ENCODE data around the gene C11orf68. TPM values are rescaled to one million over a fixed set of nuclear protein-coding genes. Genes with fewer than 3 reads are reported as not detected.

The C11orf68 gene
- total RNA-seq, 3 donors from 2014 or later (not counting 1 experiment from before 2014, with no cell fraction given): 19.9 to 28.3 (median 20.7) TPM

GRCh38 chr11:65887723-65888162, 31.1 kb downstream of the C11orf68 start:
- peak overlapping the region; percentile 97 for H3K27ac ChIP-seq (ENCODE audit: low read length)
- peak overlapping the region; percentile 88 to 96 for H3K27ac Mint-ChIP-seq
- H3K9me3 Mint-ChIP-seq: no peaks in the 10 kb centered on the region
- intact Hi-C loops (cut with micrococcal nuclease): no loop called here
- ATAC-seq (no peak), DNase-seq (no peak)
- no peaks in the 10 kb centered on the region for H3K9me3 ChIP-seq (ENCODE audit: control insufficient read depth, insufficient read depth, low read length)
- peak overlapping the region; percentile 88 for H3K4me3 Mint-ChIP-seq
- H3K27me3 Mint-ChIP-seq (ENCODE audit: low read depth in 2 of 2): no peaks in the 10 kb centered on the region
- H3K36me3 Mint-ChIP-seq: no peaks in the 10 kb centered on the region
- no peaks in the 10 kb centered on the region for H3K27me3 ChIP-seq (ENCODE audit: control insufficient read depth, insufficient read depth, low read length)
- H3K4me3 ChIP-seq (ENCODE audit: low read length): peak overlapping the region; percentile 72
- peaks cover 22% of the 10 kb centered on the region for H3K36me3 ChIP-seq (ENCODE audit: control insufficient read depth, insufficient read depth, low read length)
- H3K4me1 Mint-ChIP-seq: peaks cover 54 to 68% of the 10 kb centered on the region in 2 donors
- peaks cover 68% of the 10 kb centered on the region for H3K4me1 ChIP-seq (ENCODE audit: control insufficient read depth, insufficient read depth, low read length)
- TF ChIP-seq CTCF (IDR thresholded peaks at IDR 0.05): no peak
- 8% methylated on average over 23 of the region's 23 CpGs for WGBS (ENCODE audit: insufficient coverage)

GRCh38 chr11:65886826-65887722, 31.8 kb downstream of the C11orf68 start:
- WGBS (ENCODE audit: insufficient coverage): 91% methylated on average over 14 of the region's 14 CpGs
- DNase-seq (no peak), ATAC-seq (no peak)
- Mint-ChIP-seq H3K4me1 (peaks cover 48 to 67% of the 10 kb centered on the region in 2 donors), H3K27me3 (ENCODE audit: low read depth in 2 of 2) (no peaks in the 10 kb centered on the region), H3K4me3 (peak overlapping the region; percentile 88), H3K27ac (peak overlapping the region; percentile 88 to 96), H3K9me3 (no peaks in the 10 kb centered on the region), H3K36me3 (no peaks in the 10 kb centered on the region)
- H3K4me1 ChIP-seq (ENCODE audit: control insufficient read depth, insufficient read depth, low read length): peaks cover 68% of the 10 kb centered on the region
- H3K4me3 ChIP-seq (ENCODE audit: low read length): no peak overlapping the region
- H3K9me3 ChIP-seq (ENCODE audit: control insufficient read depth, insufficient read depth, low read length): no peaks in the 10 kb centered on the region
- peaks cover 28% of the 10 kb centered on the region for H3K36me3 ChIP-seq (ENCODE audit: control insufficient read depth, insufficient read depth, low read length)
- TF ChIP-seq CTCF (IDR thresholded peaks at IDR 0.05): no peak
- intact Hi-C loops (cut with micrococcal nuclease): no loop called here
- no peaks in the 10 kb centered on the region for H3K27me3 ChIP-seq (ENCODE audit: control insufficient read depth, insufficient read depth, low read length)
- H3K27ac ChIP-seq (ENCODE audit: low read length): peak overlapping the region; percentile 97

DNA sequence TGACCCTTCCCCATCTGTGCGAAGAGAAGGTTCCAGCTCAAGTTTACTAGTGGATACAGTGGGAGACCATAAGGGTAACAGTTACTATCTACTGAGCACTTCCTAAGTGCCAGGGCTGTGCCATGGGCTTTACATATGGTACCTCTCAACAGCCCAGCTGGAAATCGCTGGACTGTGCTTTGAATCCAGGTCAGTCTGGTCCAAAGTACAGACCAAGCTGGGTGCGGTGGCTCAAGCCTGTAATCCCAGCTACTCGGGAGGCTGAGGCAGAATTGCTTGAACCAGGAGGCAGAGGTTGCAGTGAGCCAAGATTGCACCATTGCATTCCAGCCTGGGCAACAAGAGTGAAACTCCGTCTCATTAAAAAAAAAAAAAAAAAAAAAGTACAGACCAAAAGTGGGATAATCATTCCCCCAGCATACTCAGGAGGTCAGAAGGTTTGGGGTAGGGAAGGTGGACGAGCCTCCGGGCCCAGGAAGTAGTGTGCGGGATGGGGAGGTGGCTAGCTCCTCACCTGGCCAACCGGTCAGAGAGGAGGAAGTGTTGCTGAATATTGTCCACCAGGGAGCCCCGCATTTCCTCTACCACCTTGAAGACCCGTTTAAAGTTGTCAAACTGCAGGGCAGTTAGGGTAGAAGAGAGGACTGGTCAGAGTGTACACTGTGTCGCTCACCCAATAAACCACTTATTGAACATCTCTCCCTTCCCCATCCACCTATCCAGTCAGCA, 32.9 kb downstream of the C11orf68 start:
- Mint-ChIP-seq H3K4me3 (peak overlapping the region; percentile 88), H3K4me1 (peaks cover 57 to 73% of the 10 kb centered on the region in 2 donors), H3K36me3 (no peaks in the 10 kb centered on the region), H3K9me3 (no peaks in the 10 kb centered on the region), H3K27ac (peak overlapping the region; percentile 78 to 96), H3K27me3 (ENCODE audit: low read depth in 2 of 2) (no peaks in the 10 kb centered on the region)
- WGBS (ENCODE audit: insufficient coverage): 91% methylated on average over 7 of the region's 12 CpGs
- peaks cover 69% of the 10 kb centered on the region for H3K4me1 ChIP-seq (ENCODE audit: control insufficient read depth, insufficient read depth, low read length)
- DNase-seq: no peak
- no peaks in the 10 kb centered on the region for H3K27me3 ChIP-seq (ENCODE audit: control insufficient read depth, insufficient read depth, low read length)
- H3K36me3 ChIP-seq (ENCODE audit: control insufficient read depth, insufficient read depth, low read length): peaks cover 34% of the 10 kb centered on the region
- no peak overlapping the region for H3K27ac ChIP-seq (ENCODE audit: low read length)
- intact Hi-C loops (cut with micrococcal nuclease): no loop called here
- no peak overlapping the region for H3K4me3 ChIP-seq (ENCODE audit: low read length)
- no peaks in the 10 kb centered on the region for H3K9me3 ChIP-seq (ENCODE audit: control insufficient read depth, insufficient read depth, low read length)
- no peak for ATAC-seq
- TF ChIP-seq CTCF (IDR thresholded peaks at IDR 0.05): no peak
